ENCODE results near the gene RALY.

GRCh38 chr20:34075647-34076046, 81.9 kb downstream of the RALY start:
- TF ChIP-seq POLR2A (IDR thresholded peaks at IDR 0.05) (no peak), CTCF (IDR thresholded peaks at IDR 0.05) (no peak)

Measured in uterus (tissue), 2 donors.